GM12891 (cell line): Measurements from ENCODE around the gene CHID1.

Source experiments
- PAX5 ChIP-seq: IDR thresholded peaks from 2 replicates; pipeline ENCODE4 v1.6.1; 2011; ENCODE audit warnings: low read length, moderate library complexity, mild to moderate bottlenecking; ENCODE audit not compliant: insufficient read depth, severe bottlenecking
- POLR2A ChIP-seq: IDR thresholded peaks from 2 replicates; pipeline ENCODE4 v1.6.1; 2011; ENCODE audit warnings: low read depth, low read length, control low read depth
- POLR2AphosphoS5 ChIP-seq: IDR thresholded peaks from 2 replicates; pipeline ENCODE4 v1.6.1; 2011; ENCODE audit warnings: low read depth, low read length, control low read depth
- POU2F2 ChIP-seq: IDR thresholded peaks from 2 replicates; pipeline ENCODE4 v1.6.1; 2011; ENCODE audit warnings: low read depth, mild to moderate bottlenecking, control low read depth, low read length, moderate library complexity
- TAF1 ChIP-seq: IDR thresholded peaks from 2 replicates; pipeline ENCODE4 v1.6.1; 2011; ENCODE audit warnings: low read depth, low read length, control low read depth

- no peak for TF ChIP-seq POLR2AphosphoS5
- no peak for TF ChIP-seq PAX5
- TF ChIP-seq POLR2A: no peak
- no peak for TF ChIP-seq TAF1
- no peak for TF ChIP-seq POU2F2
These were observed 25.6 kb upstream of the CHID1 start for GRCh38 chr11:936199-936598.
